ENCODE results near the gene TTC36. TPM values are rescaled to one million over a fixed set of nuclear protein-coding genes. Genes with fewer than 3 reads are reported as not detected.

Gene TTC36, protein sequence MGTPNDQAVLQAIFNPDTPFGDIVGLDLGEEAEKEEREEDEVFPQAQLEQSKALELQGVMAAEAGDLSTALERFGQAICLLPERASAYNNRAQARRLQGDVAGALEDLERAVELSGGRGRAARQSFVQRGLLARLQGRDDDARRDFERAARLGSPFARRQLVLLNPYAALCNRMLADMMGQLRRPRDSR
- total RNA-seq: 0.26 and 0.37 TPM in 2 replicates

DNA sequence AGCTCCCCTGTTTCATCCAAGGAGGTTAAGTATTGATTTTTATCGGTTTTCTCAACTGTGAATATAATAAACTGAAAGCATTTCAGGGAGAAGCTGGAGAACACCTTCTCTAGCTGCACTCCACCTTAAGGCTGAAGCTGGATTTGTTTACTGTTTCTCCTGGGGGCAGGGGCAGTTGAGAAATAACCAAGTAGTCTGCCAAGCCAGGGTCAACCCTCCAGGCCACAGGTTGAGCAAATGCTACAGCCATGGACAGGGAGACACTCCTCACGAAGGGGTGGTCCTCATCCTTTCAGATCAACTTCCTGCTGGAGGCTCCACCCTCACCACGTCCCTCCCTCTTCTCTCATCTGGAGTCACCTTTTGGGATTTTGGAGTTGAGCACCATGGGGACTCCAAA is at the start of gene TTC36:
Gene TTC36, plus strand, starts transcription at position 366 of the 400 bp plus-strand sequence. Its CDS starts 21 bp downstream, at position 387.

DNA sequence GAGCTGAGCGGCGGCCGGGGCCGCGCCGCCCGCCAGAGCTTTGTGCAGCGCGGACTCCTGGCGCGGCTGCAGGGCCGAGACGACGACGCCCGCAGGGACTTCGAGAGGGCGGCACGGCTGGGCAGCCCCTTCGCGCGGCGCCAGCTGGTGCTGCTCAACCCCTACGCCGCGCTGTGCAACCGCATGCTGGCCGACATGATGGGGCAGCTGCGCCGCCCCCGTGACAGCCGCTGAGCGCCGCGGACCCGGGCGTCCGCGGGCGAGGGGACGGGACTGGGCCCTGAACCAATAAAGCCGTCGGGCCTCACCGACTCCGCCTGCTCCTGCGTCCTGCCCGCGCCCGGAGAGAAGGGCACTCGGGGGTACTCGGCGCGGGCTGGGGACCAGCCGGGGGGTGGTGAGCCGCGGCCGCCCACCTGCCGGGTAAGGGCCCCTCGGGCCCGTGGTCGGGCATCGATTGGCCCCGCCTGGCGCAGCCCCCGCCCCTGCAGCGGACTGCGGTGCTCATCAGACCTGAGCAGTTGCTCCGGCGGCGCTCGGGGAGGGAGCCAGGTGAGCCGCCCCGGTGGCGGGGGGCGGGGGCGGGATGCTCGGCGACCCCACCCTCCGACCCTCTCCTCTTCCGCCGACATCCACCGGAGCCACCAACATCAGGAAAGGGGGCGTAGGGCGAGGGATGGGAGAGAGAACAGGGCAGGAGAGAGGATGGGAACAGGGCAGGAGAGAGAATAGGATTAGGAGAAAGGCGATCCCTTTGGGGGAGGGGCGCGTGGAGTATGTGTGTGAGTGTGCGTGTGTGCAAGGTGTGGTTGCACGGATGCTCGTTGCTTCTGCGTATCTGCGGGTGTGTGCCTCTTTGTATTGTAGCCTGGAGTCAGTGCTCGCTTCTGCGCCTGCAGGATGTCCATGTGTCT is 3.7 kb downstream of the TTC36 start, which contains the start of gene TMEM25:
Gene TMEM25, plus strand, starts transcription at position 510 of the 914 bp plus-strand sequence. CDS start 610 bp downstream, outside the sequence.

DNA sequence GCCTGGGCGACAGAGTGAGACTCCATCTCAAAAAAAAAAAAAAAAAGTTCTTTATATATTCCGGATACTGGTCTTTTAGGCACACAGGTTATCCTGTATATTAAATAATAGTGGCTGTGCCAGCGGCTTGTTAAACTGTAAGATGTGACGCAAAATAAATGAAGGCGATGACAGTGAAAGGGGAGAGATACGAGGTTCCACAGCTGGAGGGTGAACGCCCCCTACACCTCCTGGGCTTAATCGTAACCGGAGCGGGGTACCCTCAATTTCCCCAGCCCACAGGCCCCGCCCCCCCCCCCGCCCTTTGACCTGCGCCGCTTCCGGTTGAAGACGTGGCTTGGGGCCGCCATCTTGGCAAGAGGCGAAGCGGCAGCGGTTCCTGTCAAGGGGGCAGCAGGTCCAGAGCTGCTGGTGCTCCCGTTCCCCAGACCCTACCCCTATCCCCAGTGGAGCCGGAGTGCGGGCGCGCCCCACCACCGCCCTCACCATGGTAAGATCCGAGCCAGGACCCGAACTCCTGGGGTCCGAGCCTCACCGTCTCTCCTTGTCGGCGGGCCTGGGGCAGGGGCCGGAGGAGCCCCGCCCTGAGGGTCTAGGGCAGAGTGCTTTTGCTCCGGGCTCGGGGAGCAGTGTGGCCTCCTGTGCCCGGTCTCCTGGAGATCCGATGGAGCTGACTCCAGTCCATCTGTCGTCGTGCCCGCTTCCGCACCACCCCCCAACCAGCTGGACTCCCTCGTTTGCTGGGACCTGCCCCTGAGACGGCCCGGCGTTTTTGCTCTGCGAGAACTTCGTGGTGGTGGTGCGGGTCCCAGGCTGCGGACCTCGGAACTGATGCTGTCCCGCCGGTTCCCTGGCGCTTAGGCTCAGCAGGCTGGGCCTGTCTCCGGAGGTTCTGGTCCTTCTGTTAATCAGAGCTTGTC is 45.0 kb downstream of the TTC36 start, which contains the start of gene ARCN1:
Gene ARCN1, plus strand, starts transcription at position 349 of the 920 bp plus-strand sequence. Its CDS starts 139 bp downstream, at position 488.

Other genes with a start within 250 kb of the TTC36 start
- gene CD3E, start 222.7 kb upstream of the TTC36 start, total RNA-seq: not detected in 2 replicates
- gene CD3D, start 184.8 kb upstream of the TTC36 start, total RNA-seq: not detected in 2 replicates
- gene CD3G, start 183.1 kb upstream of the TTC36 start, total RNA-seq: not detected in 2 replicates
- 40.4 and 45.0 TPM in 2 replicates for gene UBE4A, start 167.9 kb upstream of the TTC36 start, total RNA-seq
- gene ATP5MG, start 125.9 kb upstream of the TTC36 start, total RNA-seq: 107 and 135 TPM in 2 replicates
- gene KMT2A, start 91.0 kb upstream of the TTC36 start, total RNA-seq: 18.4 and 32.8 TPM in 2 replicates
- gene TMEM25, start 3.7 kb downstream of the TTC36 start, total RNA-seq: 4.6 and 8.0 TPM in 2 replicates
- gene IFT46, start 38.5 kb downstream of the TTC36 start, total RNA-seq: 32.8 and 41.7 TPM in 2 replicates
- gene ARCN1, start 44.9 kb downstream of the TTC36 start, total RNA-seq: 185 and 203 TPM in 2 replicates
- 112 and 117 TPM in 2 replicates for gene PHLDB1, start 80.1 kb downstream of the TTC36 start, total RNA-seq
- not detected in 2 replicates for gene TREH, start 152.2 kb downstream of the TTC36 start, total RNA-seq

Data from aortic smooth muscle cell (primary cell).